ENCODE measurements around the gene REXO1. TPM values are rescaled to one million over a fixed set of nuclear protein-coding genes. Genes with fewer than 3 reads are reported as not detected.

The REXO1 gene
- total and polyA plus RNA-seq, 2 donors: 3.8 to 28.7 TPM

- peaks cover 0 to 7% of the 10 kb centered on the region in 2 donors for H3K9me3 ChIP-seq (ENCODE audit: control insufficient read depth in 2 of 2, insufficient read depth in 1 of 2, low read length in 1 of 2)
- H3K27ac ChIP-seq (ENCODE audit: low read depth in 1 of 2, low read length in 1 of 2): no peak overlapping the region
- no peak for DNase-seq (ENCODE audit: low read depth in 6 of 9, low spot score in 9 of 9)
- peaks cover 3 to 59% of the 10 kb centered on the region in 2 donors for H3K27me3 ChIP-seq (ENCODE audit: control insufficient read depth in 2 of 2, insufficient read depth in 1 of 2, low read length in 1 of 2)
- H3K4me3 ChIP-seq (ENCODE audit: low read length in 2 of 2): no peak overlapping the region
- WGBS: 87% methylated on average over 20 of the region's 20 CpGs
- H3K36me3 ChIP-seq (ENCODE audit: control insufficient read depth in 2 of 2, insufficient read depth in 2 of 2, low read length in 1 of 2): peaks cover 0 to 2% of the 10 kb centered on the region in 2 donors
- H3K4me1 ChIP-seq (ENCODE audit: control insufficient read depth in 2 of 2, insufficient read depth in 2 of 2, low read length in 2 of 2): peaks cover 4% of the 10 kb centered on the region in 2 donors
Measured at GRCh38 chr19:1794424-1795172, 53.7 kb downstream of the REXO1 start.

- H3K9me3 ChIP-seq (ENCODE audit: control insufficient read depth in 2 of 2, insufficient read depth in 1 of 2, low read length in 1 of 2): peaks cover 0 to 7% of the 10 kb centered on the region in 2 donors
- DNase-seq (ENCODE audit: low read depth in 6 of 9, low spot score in 9 of 9): no peak
- 88% methylated on average over 14 of the region's 14 CpGs for WGBS
Measured at GRCh38 chr19:1791879-1792278, 56.4 kb downstream of the REXO1 start.

GRCh38 chr19:1790054-1790792 is 58.1 kb downstream of the REXO1 start:
- H3K27me3 ChIP-seq (ENCODE audit: control insufficient read depth in 2 of 2, insufficient read depth in 1 of 2, low read length in 1 of 2): peaks cover 10 to 63% of the 10 kb centered on the region in 2 donors
- no peak for DNase-seq (ENCODE audit: low read depth in 6 of 9, low spot score in 9 of 9)
- 39% methylated on average over 7 of the region's 7 CpGs for WGBS

More at GRCh38 chr19:1791879-1792278, 56.4 kb downstream of the REXO1 start:
- Histone ChIP-seq H3K27me3 (ENCODE audit: control insufficient read depth in 2 of 2, insufficient read depth in 1 of 2, low read length in 1 of 2) (peaks cover 7 to 73% of the 10 kb centered on the region in 2 donors), H3K36me3 (ENCODE audit: control insufficient read depth in 2 of 2, insufficient read depth in 2 of 2, low read length in 1 of 2) (no peaks in the 10 kb centered on the region), H3K27ac (ENCODE audit: low read depth in 1 of 2, low read length in 1 of 2) (no peak overlapping the region), H3K4me1 (ENCODE audit: control insufficient read depth in 2 of 2, insufficient read depth in 2 of 2, low read length in 2 of 2) (peaks cover 4% of the 10 kb centered on the region in 2 donors), H3K4me3 (ENCODE audit: low read length in 2 of 2) (no peak overlapping the region)

GRCh38 chr19:1789261-1790041 is 58.8 kb downstream of the REXO1 start:
- H3K27ac ChIP-seq (ENCODE audit: low read depth in 1 of 2, low read length in 1 of 2): no peak overlapping the region
- H3K9me3 ChIP-seq (ENCODE audit: control insufficient read depth in 2 of 2, insufficient read depth in 1 of 2, low read length in 1 of 2): peaks cover 0 to 7% of the 10 kb centered on the region in 2 donors
- no peaks in the 10 kb centered on the region for H3K36me3 ChIP-seq (ENCODE audit: control insufficient read depth in 2 of 2, insufficient read depth in 2 of 2, low read length in 1 of 2)
- peaks cover 10 to 65% of the 10 kb centered on the region in 2 donors for H3K27me3 ChIP-seq (ENCODE audit: control insufficient read depth in 2 of 2, insufficient read depth in 1 of 2, low read length in 1 of 2)
- H3K4me1 ChIP-seq (ENCODE audit: control insufficient read depth in 2 of 2, insufficient read depth in 2 of 2, low read length in 2 of 2): no peaks in the 10 kb centered on the region
- no peak overlapping the region for H3K4me3 ChIP-seq (ENCODE audit: low read length in 2 of 2)
- DNase-seq (ENCODE audit: low read depth in 6 of 9, low spot score in 9 of 9): no peak
- WGBS: 24% methylated on average over 59 of the region's 59 CpGs

More at GRCh38 chr19:1790054-1790792, 58.1 kb downstream of the REXO1 start:
- no peaks in the 10 kb centered on the region for H3K4me1 ChIP-seq (ENCODE audit: control insufficient read depth in 2 of 2, insufficient read depth in 2 of 2, low read length in 2 of 2)
- H3K9me3 ChIP-seq (ENCODE audit: control insufficient read depth in 2 of 2, insufficient read depth in 1 of 2, low read length in 1 of 2): peaks cover 0 to 7% of the 10 kb centered on the region in 2 donors
- H3K4me3 ChIP-seq (ENCODE audit: low read length in 2 of 2): no peak overlapping the region
- H3K27ac ChIP-seq (ENCODE audit: low read depth in 1 of 2, low read length in 1 of 2): no peak overlapping the region
- no peaks in the 10 kb centered on the region for H3K36me3 ChIP-seq (ENCODE audit: control insufficient read depth in 2 of 2, insufficient read depth in 2 of 2, low read length in 1 of 2)

GRCh38 chr19:1787116-1787515 is 61.2 kb downstream of the REXO1 start:
- WGBS: 86% methylated on average over 8 of the region's 8 CpGs
- DNase-seq (ENCODE audit: low read depth in 6 of 9, low spot score in 9 of 9): no peak
- peaks cover 10 to 74% of the 10 kb centered on the region in 2 donors for H3K27me3 ChIP-seq (ENCODE audit: control insufficient read depth in 2 of 2, insufficient read depth in 1 of 2, low read length in 1 of 2)

GRCh38 chr19:1786668-1787067 is 61.6 kb downstream of the REXO1 start:
- H3K36me3 ChIP-seq (ENCODE audit: control insufficient read depth in 2 of 2, insufficient read depth in 2 of 2, low read length in 1 of 2): no peaks in the 10 kb centered on the region
- 94% methylated on average over 8 of the region's 8 CpGs for WGBS
- DNase-seq (ENCODE audit: low read depth in 6 of 9, low spot score in 9 of 9): no peak
- peaks cover 1 to 14% of the 10 kb centered on the region in 2 donors for H3K9me3 ChIP-seq (ENCODE audit: control insufficient read depth in 2 of 2, insufficient read depth in 1 of 2, low read length in 1 of 2)
- no peaks in the 10 kb centered on the region for H3K4me1 ChIP-seq (ENCODE audit: control insufficient read depth in 2 of 2, insufficient read depth in 2 of 2, low read length in 2 of 2)
- H3K27ac ChIP-seq (ENCODE audit: low read depth in 1 of 2, low read length in 1 of 2): no peak overlapping the region
- H3K4me3 ChIP-seq (ENCODE audit: low read length in 2 of 2): no peak overlapping the region
- peaks cover 10 to 73% of the 10 kb centered on the region in 2 donors for H3K27me3 ChIP-seq (ENCODE audit: control insufficient read depth in 2 of 2, insufficient read depth in 1 of 2, low read length in 1 of 2)

More at GRCh38 chr19:1787116-1787515, 61.2 kb downstream of the REXO1 start:
- Histone ChIP-seq H3K4me3 (ENCODE audit: low read length in 2 of 2) (no peak overlapping the region), H3K36me3 (ENCODE audit: control insufficient read depth in 2 of 2, insufficient read depth in 2 of 2, low read length in 1 of 2) (no peaks in the 10 kb centered on the region), H3K4me1 (ENCODE audit: control insufficient read depth in 2 of 2, insufficient read depth in 2 of 2, low read length in 2 of 2) (no peaks in the 10 kb centered on the region), H3K27ac (ENCODE audit: low read depth in 1 of 2, low read length in 1 of 2) (no peak overlapping the region), H3K9me3 (ENCODE audit: control insufficient read depth in 2 of 2, insufficient read depth in 1 of 2, low read length in 1 of 2) (peaks cover 0 to 11% of the 10 kb centered on the region in 2 donors)

- Histone ChIP-seq H3K9me3 (ENCODE audit: control insufficient read depth in 2 of 2, insufficient read depth in 1 of 2, low read length in 1 of 2) (peaks cover 1 to 14% of the 10 kb centered on the region in 2 donors), H3K4me3 (ENCODE audit: low read length in 2 of 2) (no peak overlapping the region), H3K4me1 (ENCODE audit: control insufficient read depth in 2 of 2, insufficient read depth in 2 of 2, low read length in 2 of 2) (no peaks in the 10 kb centered on the region), H3K27ac (ENCODE audit: low read depth in 1 of 2, low read length in 1 of 2) (no peak overlapping the region), H3K27me3 (ENCODE audit: control insufficient read depth in 2 of 2, insufficient read depth in 1 of 2, low read length in 1 of 2) (peaks cover 14 to 72% of the 10 kb centered on the region in 2 donors), H3K36me3 (ENCODE audit: control insufficient read depth in 2 of 2, insufficient read depth in 2 of 2, low read length in 1 of 2) (no peaks in the 10 kb centered on the region)
- WGBS: 96% methylated on average over 19 of the region's 19 CpGs
- DNase-seq (ENCODE audit: low read depth in 6 of 9, low spot score in 9 of 9): no peak
Measured at GRCh38 chr19:1785310-1785709, 63.0 kb downstream of the REXO1 start.

GRCh38 chr19:1783874-1784273 is 64.4 kb downstream of the REXO1 start:
- no peak overlapping the region for H3K4me3 ChIP-seq (ENCODE audit: low read length in 2 of 2)
- peaks cover 1 to 14% of the 10 kb centered on the region in 2 donors for H3K9me3 ChIP-seq (ENCODE audit: control insufficient read depth in 2 of 2, insufficient read depth in 1 of 2, low read length in 1 of 2)
- no peak for DNase-seq (ENCODE audit: low read depth in 6 of 9, low spot score in 9 of 9)
- no peak overlapping the region for H3K27ac ChIP-seq (ENCODE audit: low read depth in 1 of 2, low read length in 1 of 2)
- H3K27me3 ChIP-seq (ENCODE audit: control insufficient read depth in 2 of 2, insufficient read depth in 1 of 2, low read length in 1 of 2): peaks cover 21 to 78% of the 10 kb centered on the region in 2 donors
- no peaks in the 10 kb centered on the region for H3K36me3 ChIP-seq (ENCODE audit: control insufficient read depth in 2 of 2, insufficient read depth in 2 of 2, low read length in 1 of 2)
- no peaks in the 10 kb centered on the region for H3K4me1 ChIP-seq (ENCODE audit: control insufficient read depth in 2 of 2, insufficient read depth in 2 of 2, low read length in 2 of 2)
- 39% methylated on average over 9 of the region's 9 CpGs for WGBS

Data from thymus (tissue), 11 donors.